ENCODE results near the gene TSPAN2. TPM values are rescaled to one million over a fixed set of nuclear protein-coding genes. Genes with fewer than 3 reads are reported as not detected.

Gene TSPAN2
- total RNA-seq, 1 experiment from 2014 or later = 26.5 TPM

- Histone ChIP-seq H2AFZ (peak overlapping the region; percentile 81), H3K79me2 (ENCODE audit: low read depth) (no peaks in the 10 kb centered on the region), H3K9me3 (ENCODE audit: insufficient read depth, low read depth) (no peaks in the 10 kb centered on the region), H3K4me2 (peak overlapping the region; percentile 85), H4K20me1 (ENCODE audit: insufficient read depth) (no peaks in the 10 kb centered on the region), H3K9me2 (ENCODE audit: insufficient read depth) (no peaks in the 10 kb centered on the region), H3K27ac (peak overlapping the region; percentile 78), H3F3A (ENCODE audit: insufficient read depth, low read depth) (peaks cover 19% of the 10 kb centered on the region; the same call in 1 of the 2 replicates), H3K4me3 (peak overlapping the region; percentile 55; the same call in 1 of the 2 replicates), H3K36me3 (ENCODE audit: low read depth) (no peaks in the 10 kb centered on the region), H3K27me3 (ENCODE audit: insufficient read depth, low read depth) (no peaks in the 10 kb centered on the region), H3K4me1 (replicated peaks; ENCODE audit: insufficient read depth) (peaks cover 23% of the 10 kb centered on the region)
- TSS peak; percentile 68 for BruUV-seq (replicated peaks)
- CTCF ChIA-PET = no interaction called here
- POLR2A ChIA-PET (ENCODE audit: unreplicated experiment) = interaction anchor here (0.7 to 0.8 kb wide), 2 partner anchors 91 to 378 kb away, joined by 3 read pairs; no protein-coding TSS in a partner anchor
- intact Hi-C loops (cut with micrococcal nuclease; ENCODE audit: unreplicated experiment) = loop anchor here (2.0 to 5.0 kb wide), 2 partner anchors 37 to 122 kb away; no protein-coding TSS in a partner anchor
- TF ChIP-seq CTCF (conservative IDR thresholded peaks at IDR 0.05) (no peak), EZH2 (IDR thresholded peaks at IDR 0.05; ENCODE audit: low read depth) (no peak)
- DNase-seq = peak in 1 of 2 experiments; percentile 84
These were observed 10.4 kb upstream of the TSPAN2 start for GRCh38 chr1:115099693-115100050.

GRCh38 chr1:115098979-115099692, 9.8 kb upstream of the TSPAN2 start:
- peak; percentile 61 to 95 for DNase-seq
- H3K27me3 ChIP-seq (ENCODE audit: insufficient read depth, low read depth) = no peaks in the 10 kb centered on the region
- H2AFZ ChIP-seq = peak overlapping the region; percentile 81
- POLR2A ChIA-PET (ENCODE audit: unreplicated experiment) = interaction anchor here (0.6 to 0.8 kb wide), 3 partner anchors 8 to 377 kb away, joined by 3 to 4 read pairs (median 3); no protein-coding TSS in a partner anchor
- no peaks in the 10 kb centered on the region for H4K20me1 ChIP-seq (ENCODE audit: insufficient read depth)
- H3K79me2 ChIP-seq (ENCODE audit: low read depth) = no peaks in the 10 kb centered on the region
- no peaks in the 10 kb centered on the region for H3K9me3 ChIP-seq (ENCODE audit: insufficient read depth, low read depth)
- TF ChIP-seq EZH2 (IDR thresholded peaks at IDR 0.05; ENCODE audit: low read depth) = no peak
- TF ChIP-seq CTCF (conservative IDR thresholded peaks at IDR 0.05) = no peak
- intact Hi-C loops (cut with micrococcal nuclease; ENCODE audit: unreplicated experiment) = loop anchor here (2.0 to 5.0 kb wide), 2 partner anchors 36 to 122 kb away; no protein-coding TSS in a partner anchor
- CTCF ChIA-PET = no interaction called here
- H3K4me3 ChIP-seq = peak overlapping the region; percentile 55
- peak overlapping the region; percentile 85 for H3K4me2 ChIP-seq
- peak overlapping the region; percentile 78 for H3K27ac ChIP-seq
- H3F3A ChIP-seq (ENCODE audit: insufficient read depth, low read depth) = peaks cover 19% of the 10 kb centered on the region; the same call in 1 of the 2 replicates
- no peaks in the 10 kb centered on the region for H3K9me2 ChIP-seq (ENCODE audit: insufficient read depth)
- no peaks in the 10 kb centered on the region for H3K36me3 ChIP-seq (ENCODE audit: low read depth)
- TSS peak; percentile 57 for BruUV-seq (replicated peaks)
- H3K4me1 ChIP-seq (replicated peaks; ENCODE audit: insufficient read depth) = peaks cover 23% of the 10 kb centered on the region

DNA sequence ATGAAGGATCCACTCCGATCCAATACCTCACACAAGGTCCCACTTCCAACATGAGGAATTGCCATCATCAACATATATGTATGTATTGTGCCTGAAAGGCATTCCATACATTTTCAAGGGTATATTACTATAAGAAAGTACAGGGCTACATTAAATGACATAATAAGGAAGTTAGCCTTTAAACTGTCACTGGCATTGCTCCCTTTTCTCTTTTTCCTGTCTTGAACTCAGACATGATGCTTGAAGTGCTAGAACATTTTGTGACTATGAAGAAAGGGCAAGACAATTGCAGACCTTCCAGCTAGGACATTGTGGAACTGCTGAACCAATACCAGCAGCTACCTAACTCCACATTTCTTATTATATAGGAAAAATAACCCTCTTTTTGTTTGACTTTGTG, 2.9 kb upstream of the TSPAN2 start:
- POLR2A ChIA-PET (ENCODE audit: unreplicated experiment) = no interaction called here
- Histone ChIP-seq H2AFZ (peak overlapping the region; percentile 7; the same call in 1 of the 2 replicates), H3K36me3 (ENCODE audit: low read depth) (no peaks in the 10 kb centered on the region), H3K27ac (no peak overlapping the region), H3K9me3 (ENCODE audit: insufficient read depth, low read depth) (no peaks in the 10 kb centered on the region), H3F3A (ENCODE audit: insufficient read depth, low read depth) (peaks cover 8% of the 10 kb centered on the region; the same call in 1 of the 2 replicates), H3K4me1 (replicated peaks; ENCODE audit: insufficient read depth) (peaks cover 20% of the 10 kb centered on the region), H3K79me2 (ENCODE audit: low read depth) (peaks cover 6% of the 10 kb centered on the region; the same call in 1 of the 2 replicates), H3K4me2 (no peak overlapping the region), H3K4me3 (no peak overlapping the region), H4K20me1 (ENCODE audit: insufficient read depth) (no peaks in the 10 kb centered on the region), H3K9me2 (ENCODE audit: insufficient read depth) (no peaks in the 10 kb centered on the region), H3K27me3 (ENCODE audit: insufficient read depth, low read depth) (no peaks in the 10 kb centered on the region)
- intact Hi-C loops (cut with micrococcal nuclease; ENCODE audit: unreplicated experiment) = no loop called here
- TF ChIP-seq CTCF (conservative IDR thresholded peaks at IDR 0.05) (no peak), EZH2 (IDR thresholded peaks at IDR 0.05; ENCODE audit: low read depth) (no peak)
- CTCF ChIA-PET = no interaction called here
- BruUV-seq (replicated peaks) = no TSS peak
- DNase-seq = peak in 1 of 2 experiments; percentile 32

Data from PC-9 (cell line).